ENCODE data around the gene RSAD2. TPM values are rescaled to one million over a fixed set of nuclear protein-coding genes. Genes with fewer than 3 reads are reported as not detected.

The RSAD2 gene
- total and polyA plus RNA-seq, 9 of the 15 experiments (the other 6 are each of a cell fraction or from before 2014, with no cell fraction given) = 0.15 to 1.4 (median 0.28) TPM

DNA sequence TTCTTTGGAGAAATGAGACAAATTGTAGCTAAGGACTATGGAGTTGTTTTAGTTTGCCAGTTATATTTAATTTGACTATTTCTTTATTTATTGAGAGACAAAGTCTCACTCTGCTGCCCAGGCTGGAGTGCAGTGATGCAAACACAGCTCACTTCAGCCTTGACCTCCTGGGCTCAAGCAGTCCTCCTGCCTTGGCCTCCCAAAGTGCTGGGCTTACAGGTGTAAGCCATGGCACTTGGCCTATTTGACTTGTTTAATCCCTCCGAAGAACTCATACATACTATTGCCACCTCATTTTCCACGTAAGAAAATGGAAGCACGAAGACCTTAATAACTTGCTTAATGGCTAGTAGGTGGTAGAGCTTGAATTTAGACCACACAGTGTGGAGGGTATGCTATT is 38.6 kb downstream of the RSAD2 start:
- H3K4me2 ChIP-seq (ENCODE audit: insufficient read depth, low read length) = no peak overlapping the region
- no peaks in the 10 kb centered on the region for H3K36me3 ChIP-seq (ENCODE audit: control insufficient read depth, insufficient read depth, low read length)
- H2AFZ ChIP-seq (ENCODE audit: low read depth, low read length) = no peak overlapping the region
- no TSS peak for BruUV-seq (replicated peaks)
- FAIRE-seq (no peak), ATAC-seq (no peak), DNase-seq (ENCODE audit: extremely low read depth in 1 of 4, low spot score in 3 of 4) (no peak)
- 0 out of 2 replicates have a peak, but pooled peaks cover under 1% of the 10 kb centered on the region for H4K20me1 ChIP-seq (replicated peaks; ENCODE audit: control insufficient read depth, insufficient read depth, low read length)
- ChIA-PET POLR2A (interaction anchor here (1.5 kb wide), 2 partner anchors 19 to 22 kb away, joined by 5 read pairs; no protein-coding TSS in a partner anchor), CTCF (ENCODE audit: low intra/inter-chr PET ratio) (interaction anchor here (1.1 kb wide), 1 partner anchor 91 kb away, joined by 4 read pairs; no protein-coding TSS in a partner anchor)
- H3K27me3 ChIP-seq (ENCODE audit: control insufficient read depth in 2 of 2, insufficient read depth in 2 of 2, low read length in 2 of 2) = 0 out of 5 replicates have a peak, but pooled peaks cover 0 to 4% of the 10 kb centered on the region in 2 experiments
- no peaks in the 10 kb centered on the region for H3K9me3 ChIP-seq (replicated peaks; ENCODE audit: control insufficient read depth, insufficient read depth, low read depth, low read length)
- H3K9ac ChIP-seq (ENCODE audit: insufficient read depth in 1 of 2, low read depth in 2 of 2, low read length in 2 of 2) = no peak overlapping the region
- no peaks in the 10 kb centered on the region for H3K79me2 ChIP-seq (ENCODE audit: control insufficient read depth, insufficient read depth, low read length)
- WGBS (ENCODE audit: insufficient coverage, low coverage, missing lambda C conversion rate) = 16% methylated on average over 3 of the region's 3 CpGs
- no peak overlapping the region for H3K27ac ChIP-seq (ENCODE audit: extremely low read depth, low read depth, low read length)
- no peaks in the 10 kb centered on the region for H3K9me1 ChIP-seq (ENCODE audit: control insufficient read depth, insufficient read depth, low read length)
- intact Hi-C loops (cut with micrococcal nuclease) (loop anchor here (2.0 to 5.0 kb wide), 4 partner anchors 19 to 166 kb away; no protein-coding TSS in a partner anchor), in situ Hi-C loops (cut with MboI) (no loop called here)
- no peak overlapping the region for H3K4me3 ChIP-seq
- peaks cover 3 to 20% of the 10 kb centered on the region in 2 experiments; a peak in 4 of 5 replicates for H3K4me1 ChIP-seq (replicated peaks in 1 of 2; ENCODE audit: control insufficient read depth in 2 of 2, insufficient read depth in 2 of 2, low read length in 2 of 2)
- TF ChIP-seq NKRF (IDR thresholded peaks at IDR 0.05; ENCODE audit: borderline replicate concordance) (no peak), ZNF23 (CRISPR knock-in tag; IDR thresholded peaks at IDR 0.05) (no peak), NFE2 (IDR thresholded peaks at IDR 0.05; ENCODE audit: low read depth) (no peak), MTF1 (CRISPR knock-in tag; IDR thresholded peaks at IDR 0.05; ENCODE audit: borderline replicate concordance) (no peak), ZNF696 (CRISPR knock-in tag; conservative IDR thresholded peaks at IDR 0.05) (no peak), BACH1 (tag; IDR thresholded peaks at IDR 0.05) (no peak), NUFIP1 (IDR thresholded peaks at IDR 0.05; ENCODE audit: partially characterized antibody) (no peak), NR4A1 (CRISPR knock-in tag; IDR thresholded peaks at IDR 0.05) (no peak), NR4A1 (tag; IDR thresholded peaks at IDR 0.05) (no peak), HDAC3 (IDR thresholded peaks at IDR 0.05; ENCODE audit: borderline replicate concordance, partially characterized antibody) (no peak), TCF7 (IDR thresholded peaks at IDR 0.05; ENCODE audit: borderline replicate concordance) (no peak), USF1 (CRISPR knock-in tag; IDR thresholded peaks at IDR 0.05) (no peak), HMGN3 (IDR thresholded peaks at IDR 0.05; ENCODE audit: borderline replicate concordance, extremely low read depth, insufficient read length, low read depth, low read length) (no peak), RAD21 (CRISPR knock-in tag; conservative IDR thresholded peaks at IDR 0.05 in 1 of 2, IDR thresholded peaks at IDR 0.05 in 1 of 2) (no peak), ZNF830 (CRISPR knock-in tag; IDR thresholded peaks at IDR 0.05) (no peak)
- TF ChIP-seq, protein P1, sequence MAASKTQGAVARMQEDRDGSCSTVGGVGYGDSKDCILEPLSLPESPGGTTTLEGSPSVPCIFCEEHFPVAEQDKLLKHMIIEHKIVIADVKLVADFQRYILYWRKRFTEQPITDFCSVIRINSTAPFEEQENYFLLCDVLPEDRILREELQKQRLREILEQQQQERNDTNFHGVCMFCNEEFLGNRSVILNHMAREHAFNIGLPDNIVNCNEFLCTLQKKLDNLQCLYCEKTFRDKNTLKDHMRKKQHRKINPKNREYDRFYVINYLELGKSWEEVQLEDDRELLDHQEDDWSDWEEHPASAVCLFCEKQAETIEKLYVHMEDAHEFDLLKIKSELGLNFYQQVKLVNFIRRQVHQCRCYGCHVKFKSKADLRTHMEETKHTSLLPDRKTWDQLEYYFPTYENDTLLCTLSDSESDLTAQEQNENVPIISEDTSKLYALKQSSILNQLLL (CRISPR knock-in tag; IDR thresholded peaks at IDR 0.05; ENCODE audit: borderline replicate concordance) = no peak
- TF ChIP-seq, protein P2, sequence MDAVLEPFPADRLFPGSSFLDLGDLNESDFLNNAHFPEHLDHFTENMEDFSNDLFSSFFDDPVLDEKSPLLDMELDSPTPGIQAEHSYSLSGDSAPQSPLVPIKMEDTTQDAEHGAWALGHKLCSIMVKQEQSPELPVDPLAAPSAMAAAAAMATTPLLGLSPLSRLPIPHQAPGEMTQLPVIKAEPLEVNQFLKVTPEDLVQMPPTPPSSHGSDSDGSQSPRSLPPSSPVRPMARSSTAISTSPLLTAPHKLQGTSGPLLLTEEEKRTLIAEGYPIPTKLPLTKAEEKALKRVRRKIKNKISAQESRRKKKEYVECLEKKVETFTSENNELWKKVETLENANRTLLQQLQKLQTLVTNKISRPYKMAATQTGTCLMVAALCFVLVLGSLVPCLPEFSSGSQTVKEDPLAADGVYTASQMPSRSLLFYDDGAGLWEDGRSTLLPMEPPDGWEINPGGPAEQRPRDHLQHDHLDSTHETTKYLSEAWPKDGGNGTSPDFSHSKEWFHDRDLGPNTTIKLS (IDR thresholded peaks at IDR 0.05; ENCODE audit: borderline replicate concordance, low read depth) = no peak
